GM12874 (cell line): ENCODE measurements around the gene ELOVL2.

Experiments
- TF ChIP-seq, protein P1 (sequence below): IDR thresholded peaks from 2 replicates; pipeline ENCODE4 v1.5.1; 2011; ENCODE audit warnings: low read depth, mild to moderate bottlenecking, control low read depth, low read length, moderate library complexity; ENCODE audit not compliant: insufficient read depth

The ELOVL2 gene

GRCh38 chr6:11040134-11040533 lies 4.0 kb downstream of the ELOVL2 start:
- TF ChIP-seq, protein P1, sequence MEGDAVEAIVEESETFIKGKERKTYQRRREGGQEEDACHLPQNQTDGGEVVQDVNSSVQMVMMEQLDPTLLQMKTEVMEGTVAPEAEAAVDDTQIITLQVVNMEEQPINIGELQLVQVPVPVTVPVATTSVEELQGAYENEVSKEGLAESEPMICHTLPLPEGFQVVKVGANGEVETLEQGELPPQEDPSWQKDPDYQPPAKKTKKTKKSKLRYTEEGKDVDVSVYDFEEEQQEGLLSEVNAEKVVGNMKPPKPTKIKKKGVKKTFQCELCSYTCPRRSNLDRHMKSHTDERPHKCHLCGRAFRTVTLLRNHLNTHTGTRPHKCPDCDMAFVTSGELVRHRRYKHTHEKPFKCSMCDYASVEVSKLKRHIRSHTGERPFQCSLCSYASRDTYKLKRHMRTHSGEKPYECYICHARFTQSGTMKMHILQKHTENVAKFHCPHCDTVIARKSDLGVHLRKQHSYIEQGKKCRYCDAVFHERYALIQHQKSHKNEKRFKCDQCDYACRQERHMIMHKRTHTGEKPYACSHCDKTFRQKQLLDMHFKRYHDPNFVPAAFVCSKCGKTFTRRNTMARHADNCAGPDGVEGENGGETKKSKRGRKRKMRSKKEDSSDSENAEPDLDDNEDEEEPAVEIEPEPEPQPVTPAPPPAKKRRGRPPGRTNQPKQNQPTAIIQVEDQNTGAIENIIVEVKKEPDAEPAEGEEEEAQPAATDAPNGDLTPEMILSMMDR = no peak

DNA sequence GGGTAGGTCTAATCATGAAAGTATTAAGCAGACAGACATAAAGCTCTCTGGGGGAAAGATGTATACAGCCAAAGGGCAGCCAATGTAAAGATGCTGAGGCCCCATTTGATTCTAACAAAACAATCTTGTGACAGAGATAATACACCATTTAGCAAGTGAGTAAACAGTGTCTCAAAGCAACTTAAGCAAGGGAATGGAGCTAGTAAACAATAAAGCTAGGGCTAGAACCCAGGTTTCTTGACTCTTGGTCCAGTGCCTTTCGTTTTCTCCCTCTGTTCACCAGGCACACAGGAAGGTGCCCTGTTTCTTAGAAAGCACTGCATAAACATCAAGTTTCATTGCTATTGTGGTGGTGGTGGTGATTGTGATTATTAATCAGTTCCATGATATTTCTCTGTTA lies 5.1 kb downstream of the ELOVL2 start:
- TF ChIP-seq, protein P1 = no peak

DNA sequence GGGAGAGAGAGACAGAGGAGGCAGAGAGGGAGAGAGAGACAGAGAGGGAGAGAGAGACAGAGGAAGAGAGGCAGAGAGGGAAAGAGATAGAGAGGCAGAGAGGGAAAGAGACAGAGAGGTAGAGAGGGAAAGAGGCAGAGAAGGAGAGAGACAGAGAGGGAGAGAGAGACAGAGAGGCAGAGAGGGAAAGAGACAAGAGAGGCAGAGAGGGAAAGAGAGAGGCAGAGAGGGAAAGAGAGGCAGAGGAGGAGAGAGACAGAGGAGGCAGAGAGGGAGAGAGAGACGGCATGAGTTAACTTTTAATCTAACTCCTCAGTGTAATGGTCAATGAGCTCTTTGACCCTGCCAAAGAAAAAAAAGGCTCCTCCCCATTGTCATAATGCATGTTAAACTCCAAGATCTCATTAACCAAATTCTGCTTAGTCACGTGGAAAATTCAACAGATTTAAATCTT lies 7.1 kb downstream of the ELOVL2 start:
- TF ChIP-seq, protein P1 = no peak

- TF ChIP-seq, protein P1 = no peak
These were observed 7.8 kb downstream of the ELOVL2 start for GRCh38 chr6:11036351-11036740.

DNA sequence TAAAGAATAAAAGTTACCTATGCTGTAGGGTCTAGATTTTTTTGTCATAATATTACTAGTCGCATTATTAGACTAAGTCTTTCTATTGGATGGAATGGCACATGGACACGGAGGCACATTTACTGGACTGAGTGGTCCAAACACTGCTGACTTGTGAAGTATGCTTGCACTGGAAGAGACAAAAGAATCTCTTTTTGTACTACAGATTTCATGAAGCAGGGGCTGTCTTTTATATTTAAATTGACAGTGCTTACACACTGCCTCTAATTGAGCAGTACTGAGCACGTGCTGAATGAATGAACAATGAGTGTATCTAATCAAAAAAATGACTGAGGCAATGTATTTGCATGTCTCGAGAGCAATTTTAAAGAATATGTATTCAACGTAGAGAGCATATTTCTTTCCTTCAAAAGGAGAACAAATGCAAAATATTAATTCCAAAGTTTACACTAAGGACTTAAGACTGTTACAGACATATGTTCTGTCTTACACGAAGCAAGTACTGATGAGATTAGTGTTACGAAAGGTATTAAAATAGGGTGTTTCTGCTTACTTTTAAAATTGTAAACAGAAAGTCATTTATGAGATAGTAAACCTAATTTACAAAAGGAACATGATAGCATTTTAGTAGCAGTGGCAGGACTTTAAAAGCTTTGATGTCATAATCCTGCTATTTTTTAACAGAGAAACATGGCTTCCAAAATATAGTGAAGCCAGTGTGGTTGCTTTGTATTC lies 8.3 kb downstream of the ELOVL2 start:
- TF ChIP-seq, protein P1 = no peak

DNA sequence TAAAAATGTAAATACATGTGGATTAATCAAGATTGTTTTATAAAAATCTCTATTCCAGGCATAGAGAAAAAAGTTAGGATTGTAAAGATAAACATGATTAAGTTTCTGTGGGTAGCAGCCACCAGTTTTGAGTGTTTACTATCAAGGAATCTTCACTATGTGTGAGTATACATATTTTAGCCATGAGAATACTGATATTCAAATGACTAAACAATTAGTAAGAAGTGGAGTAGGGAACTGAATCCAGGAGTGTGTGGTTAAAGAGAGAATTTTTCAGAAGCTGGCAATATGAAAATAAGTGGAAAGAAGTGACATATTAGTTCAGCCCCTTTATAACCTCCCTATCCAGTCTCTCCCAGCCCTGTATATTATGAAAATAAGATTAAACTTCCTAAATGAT lies 10.3 kb downstream of the ELOVL2 start:
- TF ChIP-seq, protein P1 = no peak

GRCh38 chr6:11030904-11031303 lies 13.2 kb downstream of the ELOVL2 start:
- TF ChIP-seq, protein P1 = no peak
